Panc1 (cell line): Measurements from ENCODE around the gene SAMM50. TPM values are rescaled to one million over a fixed set of nuclear protein-coding genes. Genes with fewer than 3 reads are reported as not detected.

Experiments
- ATAC-seq: fragments of 200-7000 bp; cut with Tn5 transposase; 2 replicates; pipeline ENCODE4 v1.9.1; 2020; ENCODE audit warnings: mild to moderate bottlenecking, moderate library complexity
- BruUV-seq: library from RNA; stranded (reverse); fragments of 400-500 nt; replicated peaks from 2 replicates; lab custom pipeline; 2021; lab: Mats Ljungman, UMichigan
- CTCF ChIA-PET: fragments of 300-600 bp; sonication (Branson Sonifier 250); formaldehyde crosslinking; loops from one replicate; lab custom pipeline; 2022; ENCODE audit warnings: antibody characterized with exemption; lab: Charles Lee
- POLR2A ChIA-PET: fragments of 300-600 bp; sonication (Branson Sonifier 250); formaldehyde crosslinking; loops from one replicate; lab custom pipeline; 2022; ENCODE audit warnings: antibody characterized with exemption; lab: Charles Lee
- DNase-seq: peaks from one replicate; pipeline ENCODE4 v3.0.0-alpha.2; 2010; ENCODE audit warnings: low read depth, low spot score
- H3K27ac ChIP-seq: 2 replicates; pipeline ENCODE4 v1.5.1; 2011; ENCODE audit warnings: mild to moderate bottlenecking, low read length, inconsistent platforms
- H3K27me3 ChIP-seq: fragments of 200-500 bp; sonication (Bioruptor generic); 2 replicates; pipeline ENCODE4 v1.6.0; 2014; ENCODE audit warnings: low read length, inconsistent platforms; ENCODE audit not compliant: control insufficient read depth, insufficient read depth
- H3K36me3 ChIP-seq: fragments of 200-500 bp; sonication (Bioruptor generic); 2 replicates; pipeline ENCODE4 v1.5.1; 2014; ENCODE audit warnings: inconsistent platforms, mild to moderate bottlenecking, low read length, moderate library complexity; ENCODE audit not compliant: control insufficient read depth, insufficient read depth
- H3K4me1 ChIP-seq: 2 replicates; pipeline ENCODE4 v1.5.1; 2011; ENCODE audit warnings: inconsistent platforms, mild to moderate bottlenecking, low read length, moderate library complexity; ENCODE audit not compliant: control insufficient read depth, insufficient read depth
- H3K4me3 ChIP-seq, 2 experiments: 2 replicates each; pipeline ENCODE4 v1.5.1; 2011 to 2012; ENCODE audit warnings: low read depth in 2 of 2, low read length in 2 of 2, mild to moderate bottlenecking in 2 of 2, inconsistent platforms in 1 of 2, moderate library complexity in 1 of 2
- H3K9me3 ChIP-seq: fragments of 200-500 bp; sonication (Bioruptor generic); 2 replicates; pipeline ENCODE4 v1.5.1; 2014; ENCODE audit warnings: low read depth, mild to moderate bottlenecking, inconsistent platforms, low read length, moderate library complexity; ENCODE audit not compliant: control insufficient read depth, insufficient read depth
- CTCF ChIP-seq: fragments of 450-650 bp; IDR thresholded peaks from 2 replicates; pipeline ENCODE4 v1.5.1; 2017; ENCODE audit warnings: mild to moderate bottlenecking
- POLR2AphosphoS5 ChIP-seq: IDR thresholded peaks from 2 replicates; pipeline ENCODE4 v1.6.1; 2012; ENCODE audit warnings: mild to moderate bottlenecking, low read depth, low read length, moderate library complexity
- REST ChIP-seq, 2 experiments: IDR thresholded peaks; 2 replicates each; pipeline ENCODE4 v1.6.1; 2011 to 2012; ENCODE audit warnings: low read depth in 2 of 2, control low read depth in 1 of 2, low read length in 1 of 2, mild to moderate bottlenecking in 1 of 2, moderate library complexity in 1 of 2; ENCODE audit not compliant: insufficient read depth in 1 of 2
- SIN3A ChIP-seq: IDR thresholded peaks from 2 replicates; pipeline ENCODE4 v1.6.1; 2012; ENCODE audit warnings: low read depth, mild to moderate bottlenecking, low read length, moderate library complexity, borderline replicate concordance; ENCODE audit not compliant: insufficient read depth
- TCF7L2 ChIP-seq: IDR thresholded peaks from 2 replicates; pipeline ENCODE4 v1.6.1; 2011; ENCODE audit warnings: mild to moderate bottlenecking, low read depth, low read length, inconsistent platforms
- in situ Hi-C: cut with HindIII; loops from 2 replicates; pipeline ENCODE4 v1.10.0; 2016; ENCODE audit warnings: low sequenced_read_pairs, low pct_unique_long_range_greater_than_20kb
- intact Hi-C: fragments of 100-400 bp; cut with micrococcal nuclease; formaldehyde crosslinking; loops from one replicate; pipeline ENCODE4 v1.10.0; 2022; ENCODE audit not compliant: unreplicated experiment
- total RNA-seq: library from RNA; stranded (reverse); gene quantifications from one replicate; pipeline ENCODE4 v1.2.1, GENCODE V29; 2021; ENCODE audit not compliant: unreplicated experiment

SAMM50 gene
- total RNA-seq, 1 experiment from 2014 or later: 40.5 TPM

- Histone ChIP-seq H3K27me3 (no peaks in the 10 kb centered on the region), H3K4me1 (no peaks in the 10 kb centered on the region), H3K9me3 (peaks cover 4% of the 10 kb centered on the region; the same call in 1 of the 2 replicates), H3K27ac (no peak overlapping the region), H3K4me3 (no peak overlapping the region), H3K36me3 (no peaks in the 10 kb centered on the region)
- CTCF ChIA-PET: no interaction called here
- TF ChIP-seq POLR2AphosphoS5: no peak
- no peak for TF ChIP-seq TCF7L2
- TF ChIP-seq CTCF: no peak
- TF ChIP-seq REST (IDR thresholded peaks at IDR 0.05; ENCODE audit: insufficient read depth in 1 of 2, low read depth in 2 of 2, low read length in 1 of 2): no peak
- no peak for TF ChIP-seq SIN3A
- intact Hi-C loops (no loop called here), in situ Hi-C loops (no loop called here)
- BruUV-seq: no TSS peak
- ATAC-seq: no peak
- POLR2A ChIA-PET: no interaction called here
- no peak for DNase-seq
Measured at GRCh38 chr22:44002997-44003396, 47.8 kb downstream of the SAMM50 start.

GRCh38 chr22:44003405-44004103 lies 48.3 kb downstream of the SAMM50 start:
- intact Hi-C loops: no loop called here
- H3K4me3 ChIP-seq: no peak overlapping the region
- BruUV-seq: no TSS peak
- DNase-seq: no peak
- in situ Hi-C loops: no loop called here
- H3K27ac ChIP-seq: no peak overlapping the region
- no peaks in the 10 kb centered on the region for H3K4me1 ChIP-seq
- TF ChIP-seq REST (IDR thresholded peaks at IDR 0.05; ENCODE audit: insufficient read depth in 1 of 2, low read depth in 2 of 2, low read length in 1 of 2) (no peak), TCF7L2 (no peak), SIN3A (no peak), POLR2AphosphoS5 (no peak), CTCF (no peak)
- CTCF ChIA-PET: no interaction called here
- no peaks in the 10 kb centered on the region for H3K36me3 ChIP-seq
- no peak for ATAC-seq
- POLR2A ChIA-PET: no interaction called here
- H3K27me3 ChIP-seq: no peaks in the 10 kb centered on the region
- peaks cover 4% of the 10 kb centered on the region; the same call in 1 of the 2 replicates for H3K9me3 ChIP-seq
